GM21737 (cell line): ENCODE measurements around the gene PLA2G4C.
"Not testable (repeated sequence)": the region's sequence is repeated elsewhere in the genome, so short reads cannot be mapped to it uniquely, and the experiment has no call there.

ENCODE experiments used
- ATAC-seq: cut with Tn5 transposase; IDR thresholded peaks from one replicate; pipeline ENCODE4 v1.9.1; 2021; ENCODE audit warnings: mild to moderate bottlenecking, moderate library complexity; ENCODE audit not compliant: unreplicated experiment

The PLA2G4C gene

DNA sequence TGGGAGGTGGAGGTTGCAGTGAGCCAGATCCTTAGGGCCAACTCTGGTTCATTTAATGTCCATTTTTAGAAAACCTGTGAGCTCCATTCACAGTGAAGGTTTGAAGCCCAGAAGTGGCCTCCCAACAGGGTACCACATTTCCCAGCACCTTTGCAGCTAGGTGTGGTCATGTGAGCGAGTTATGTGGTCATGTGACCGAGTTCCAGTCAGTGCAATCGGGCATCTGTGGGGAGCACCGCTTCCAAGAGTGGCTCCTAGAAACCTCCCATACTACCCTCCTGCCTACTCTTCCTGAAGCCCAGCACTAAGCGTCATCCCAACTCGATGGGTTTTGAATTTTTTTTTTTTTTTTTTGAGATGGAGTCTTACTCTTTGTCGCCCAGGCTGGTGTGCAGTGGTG is 663 bp upstream of the PLA2G4C start:
- no peak for ATAC-seq

- no peak for ATAC-seq
Measured at GRCh38 chr19:48108997-48109782, 1.4 kb downstream of the PLA2G4C start.

GRCh38 chr19:48103922-48104321 is 6.7 kb downstream of the PLA2G4C start:
- ATAC-seq: no peak

DNA sequence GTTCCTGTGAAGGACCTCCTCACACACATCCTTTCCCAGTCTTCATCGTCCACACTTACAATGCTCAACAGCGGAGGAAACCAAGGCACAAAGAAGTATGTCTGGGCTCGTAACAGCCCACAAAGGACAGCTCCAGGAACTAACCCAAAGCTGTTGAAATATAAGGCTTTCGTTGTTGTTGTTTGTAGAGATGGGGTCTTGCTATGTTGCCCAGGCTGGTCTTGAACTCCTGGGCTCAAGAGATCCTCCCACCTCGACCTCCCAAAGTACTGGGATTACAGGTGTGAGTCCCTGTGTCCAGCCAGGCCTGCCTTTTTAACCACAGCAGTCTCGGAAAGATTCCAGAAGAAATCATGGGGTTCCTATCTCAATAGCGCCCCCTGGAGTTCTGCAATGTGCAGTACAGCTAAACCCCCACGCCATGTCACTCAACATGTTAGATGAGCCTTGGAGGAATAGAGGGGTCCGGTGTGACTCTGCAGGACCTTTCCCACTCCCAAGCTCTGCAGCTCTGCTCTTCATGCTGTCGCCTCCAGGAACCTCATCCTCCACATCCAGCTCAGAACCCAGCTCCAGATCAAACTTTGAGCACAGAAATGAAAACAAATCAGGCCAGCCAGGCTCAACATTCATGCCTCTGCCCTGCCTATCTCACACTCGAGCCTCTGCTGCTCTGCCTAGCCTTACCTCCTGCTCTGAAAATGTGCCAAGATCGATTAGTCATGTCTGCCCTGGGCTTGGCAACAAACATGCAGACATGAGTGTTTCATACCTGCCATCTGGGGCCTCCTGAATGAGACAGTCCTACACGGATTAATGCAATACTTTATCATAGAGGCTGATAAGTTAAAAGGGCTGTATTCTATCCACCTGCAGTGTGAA is 7.5 kb downstream of the PLA2G4C start:
- ATAC-seq: no peak

- no peak for ATAC-seq
Measured at GRCh38 chr19:48095612-48096175, 14.9 kb downstream of the PLA2G4C start.

DNA sequence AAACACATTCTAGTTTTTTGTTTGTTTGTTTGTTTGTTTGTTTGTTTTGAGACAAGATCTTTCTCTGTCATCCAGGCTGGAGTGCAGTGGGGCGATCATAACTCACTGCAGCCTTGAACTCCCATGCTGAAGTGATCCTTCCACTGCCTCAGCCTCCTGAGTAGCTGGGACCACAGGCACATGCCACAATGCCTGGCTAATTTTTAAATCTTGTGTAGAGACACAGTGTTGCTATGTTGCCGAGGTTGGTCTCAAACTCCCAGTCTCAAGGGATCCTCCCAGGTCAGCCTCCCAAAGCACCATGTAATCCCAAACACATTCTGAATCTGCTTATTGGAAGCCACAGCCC is 15.8 kb downstream of the PLA2G4C start:
- ATAC-seq: no peak

- ATAC-seq: no peak
Measured at GRCh38 chr19:48094129-48094854, 16.3 kb downstream of the PLA2G4C start.

DNA sequence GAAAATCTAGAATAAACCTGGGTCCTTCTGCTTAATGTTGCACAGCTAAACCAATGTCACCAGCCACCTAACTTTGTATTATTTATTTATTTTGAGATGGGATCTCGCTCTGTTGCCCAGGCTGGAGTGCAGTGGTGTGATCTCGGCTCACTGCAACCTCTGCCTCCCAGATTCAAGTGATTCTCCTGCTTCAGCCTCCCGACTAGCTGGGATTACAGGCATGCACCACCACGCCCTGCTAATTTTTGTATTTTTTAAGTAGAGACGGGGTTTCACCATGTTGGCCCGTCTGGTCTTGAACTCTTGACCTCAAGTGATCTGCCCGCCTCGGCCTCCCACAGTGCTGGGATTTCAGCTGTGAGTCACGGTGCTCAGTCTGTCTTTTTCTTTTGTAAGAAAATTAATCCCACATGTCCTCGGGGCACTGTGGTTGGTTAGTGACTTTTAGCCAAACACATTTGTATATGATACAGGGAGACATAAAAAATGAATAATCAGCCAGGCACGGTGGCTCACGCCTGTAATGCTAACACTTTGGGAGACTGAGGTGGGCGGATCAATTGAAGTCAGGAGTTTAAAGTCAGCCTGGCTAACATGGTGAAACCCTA is 19.4 kb downstream of the PLA2G4C start:
- ATAC-seq: not testable (repeated sequence)

DNA sequence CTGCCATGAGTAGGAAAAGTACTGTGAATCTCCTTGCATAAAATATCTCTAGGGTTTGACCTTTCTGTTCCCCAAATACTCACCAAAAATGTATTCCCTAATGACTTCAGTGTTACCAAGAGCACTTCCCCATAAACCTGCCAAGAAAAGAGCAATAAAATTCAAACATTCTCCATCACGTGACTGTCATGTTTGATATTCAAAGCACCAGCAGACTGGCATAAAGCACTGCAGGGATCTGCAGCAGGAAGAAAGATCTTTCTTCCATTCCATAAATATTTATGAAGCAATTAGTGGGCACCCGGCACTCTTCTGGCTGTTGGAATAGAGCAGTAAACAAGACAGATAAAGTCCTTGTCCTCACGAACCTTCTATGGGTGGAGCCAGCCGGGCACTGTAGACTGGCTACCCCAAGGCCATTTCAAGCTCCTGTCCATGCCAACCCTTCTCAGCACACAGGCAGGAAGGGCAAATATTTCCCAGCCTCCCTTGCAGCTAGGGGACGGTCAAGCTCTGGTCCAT is 20.3 kb downstream of the PLA2G4C start:
- no peak for ATAC-seq

DNA sequence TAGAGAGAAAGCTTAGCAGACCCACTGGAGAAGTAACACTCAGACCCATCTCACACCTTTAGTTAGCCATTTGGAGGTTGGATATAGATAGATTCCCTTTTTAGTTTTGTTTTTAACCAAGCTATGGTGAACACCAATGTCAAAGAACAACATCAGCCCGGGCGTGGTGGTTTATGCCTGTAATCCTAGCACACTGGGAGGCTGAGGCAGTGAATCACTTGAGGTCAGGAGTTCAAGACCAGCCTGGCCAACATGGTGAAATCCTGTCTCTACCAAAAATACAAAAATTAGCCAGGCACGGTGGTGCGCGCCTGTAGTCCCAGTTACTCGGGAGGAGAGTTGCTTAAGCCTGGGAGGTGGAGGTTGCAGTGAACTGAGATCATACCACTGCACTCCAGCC is 21.6 kb downstream of the PLA2G4C start:
- not testable (repeated sequence) for ATAC-seq

DNA sequence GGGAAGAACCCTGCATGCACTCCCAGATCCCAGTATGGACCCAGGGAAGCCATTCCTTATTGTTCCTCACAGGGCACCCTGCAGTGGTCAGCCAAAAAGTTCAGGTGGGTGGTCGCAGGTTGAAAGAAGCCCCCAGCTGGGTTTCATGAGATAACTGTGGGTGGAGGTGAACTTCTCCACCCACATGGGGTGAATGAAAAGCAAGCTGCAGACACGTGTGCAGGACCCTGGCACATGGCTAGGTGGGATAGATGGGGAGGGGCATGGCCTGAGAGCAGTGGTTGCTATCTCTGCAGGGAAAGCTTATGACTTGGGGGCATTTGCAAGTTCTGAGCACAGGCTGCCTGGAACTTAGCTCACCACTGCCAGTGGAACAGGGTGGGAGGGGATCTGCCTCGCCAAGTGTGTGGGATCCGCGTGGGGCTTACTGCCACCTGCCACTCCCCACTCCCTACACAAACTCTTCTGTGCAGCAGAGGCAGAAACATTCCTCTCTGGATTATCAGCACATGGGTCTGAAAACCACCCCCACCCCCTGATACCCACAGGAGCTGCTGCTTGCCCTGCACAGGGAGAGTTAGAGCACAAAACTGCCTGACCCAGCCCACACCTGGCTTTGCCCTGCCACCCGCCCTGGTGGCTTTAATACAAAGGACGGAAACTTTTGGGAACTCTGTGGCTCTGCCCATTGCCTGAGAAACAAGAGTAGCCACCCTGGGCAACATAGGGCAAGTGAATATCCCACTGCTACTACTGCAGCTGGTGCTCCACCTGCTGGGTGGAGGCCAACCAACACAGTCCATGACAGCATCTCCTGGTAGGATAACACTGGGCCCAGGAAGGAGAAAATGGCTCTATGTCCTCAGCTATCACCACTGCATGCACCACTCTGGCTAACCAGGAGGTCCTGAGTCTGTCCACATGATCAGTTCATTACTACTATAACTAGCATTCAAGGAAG is 24.4 kb downstream of the PLA2G4C start:
- ATAC-seq: no peak

- ATAC-seq: no peak
Measured at GRCh38 chr19:48085076-48085475, 25.5 kb downstream of the PLA2G4C start.

- ATAC-seq: no peak
Measured at GRCh38 chr19:48081106-48081505, 29.5 kb downstream of the PLA2G4C start.

DNA sequence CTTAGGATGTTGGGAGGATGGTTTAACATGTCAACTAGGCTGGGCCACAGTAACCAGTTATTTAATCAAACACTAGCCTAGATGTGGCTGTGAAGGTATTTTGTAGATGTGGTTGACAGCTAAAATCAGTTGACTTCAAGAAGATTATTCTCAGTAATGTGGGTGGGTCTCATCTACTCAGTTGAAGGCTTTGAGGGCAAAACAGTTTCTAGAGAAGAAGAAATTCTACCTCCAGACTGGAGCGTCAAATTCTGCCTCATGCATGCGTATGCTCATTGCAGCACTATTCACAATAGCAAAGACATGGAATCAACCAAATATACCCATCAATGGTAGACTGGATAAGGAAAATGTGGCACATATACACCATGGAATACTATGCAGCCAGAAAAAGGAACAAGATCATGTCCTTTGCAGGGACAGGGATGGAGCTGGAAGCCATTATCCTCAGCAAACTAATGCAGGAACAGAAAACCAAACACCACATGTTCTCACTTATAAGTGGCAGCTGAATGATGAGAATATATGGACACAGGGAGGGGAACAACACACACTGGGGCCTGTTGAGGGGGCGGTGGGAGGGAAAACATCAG is 40.3 kb downstream of the PLA2G4C start:
- not testable (repeated sequence) for ATAC-seq

GRCh38 chr19:48069435-48069834 is 41.2 kb downstream of the PLA2G4C start:
- no peak for ATAC-seq

DNA sequence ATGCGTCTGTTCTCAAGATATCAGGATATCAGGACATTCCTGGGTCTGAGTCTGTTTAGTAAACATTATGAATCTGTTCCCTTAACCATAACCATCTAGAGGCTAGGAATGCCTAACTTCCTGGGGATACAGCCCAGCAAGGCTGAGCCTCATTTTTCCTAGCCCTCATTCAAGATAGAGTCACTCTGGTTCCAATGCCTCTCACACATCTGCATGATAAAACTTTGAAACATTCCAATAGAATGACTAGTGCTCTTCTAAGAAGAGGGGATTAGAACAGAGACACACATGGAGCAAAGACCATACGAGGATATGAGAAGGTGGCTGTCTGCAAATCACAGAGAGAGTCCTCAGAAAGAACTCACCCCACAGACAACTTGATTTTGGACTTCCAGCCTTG is 46.1 kb downstream of the PLA2G4C start:
- ATAC-seq: no peak

- no peak for ATAC-seq
Measured at GRCh38 chr19:48061401-48062344, 48.9 kb downstream of the PLA2G4C start.

DNA sequence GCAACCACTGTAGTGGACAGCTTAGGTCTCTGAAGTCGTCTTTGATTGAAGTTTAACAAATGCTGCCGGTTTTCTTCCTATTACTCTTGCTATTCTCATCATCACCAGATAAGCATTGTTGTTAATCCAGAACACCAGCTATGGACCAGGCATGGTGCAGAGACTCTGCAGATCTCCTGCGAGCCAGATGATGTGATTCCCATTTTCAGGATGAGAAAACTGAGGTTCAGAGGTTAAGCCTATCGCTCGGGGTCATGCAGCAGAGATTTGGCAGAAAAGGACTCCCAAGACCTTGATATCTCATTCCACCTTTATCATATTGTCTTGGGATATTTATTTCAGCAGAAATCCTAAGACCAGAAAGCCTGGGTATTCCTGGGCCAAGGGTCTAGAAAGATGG is 50.2 kb downstream of the PLA2G4C start:
- no peak for ATAC-seq
